KOPT-K1 (cell line): Measurements from ENCODE around the gene UBAP2L.
"Not testable (repeated sequence)": the region's sequence is repeated elsewhere in the genome, so short reads cannot be mapped to it uniquely, and the experiment has no call there.

Source experiments
- H3K27ac ChIP-seq: fragments of 200-600 bp; sonication (generic); 2 replicates; pipeline ENCODE4 v1.5.1; 2016; ENCODE audit warnings: antibody characterized with exemption, mild to moderate bottlenecking, low read depth, low read length; ENCODE audit not compliant: poor library complexity, severe bottlenecking
- H3K36me3 ChIP-seq: fragments of 200-600 bp; sonication (generic); 2 replicates; pipeline ENCODE4 v1.5.1; 2017; ENCODE audit warnings: antibody characterized with exemption, mild to moderate bottlenecking, low read length, moderate library complexity; ENCODE audit not compliant: insufficient read depth
- H3K9me3 ChIP-seq: fragments of 200-600 bp; sonication (generic); 2 replicates; pipeline ENCODE4 v1.5.1; 2017; ENCODE audit warnings: antibody characterized with exemption, low read length, mild to moderate bottlenecking; ENCODE audit not compliant: insufficient read depth, poor library complexity, severe bottlenecking

Gene UBAP2L

GRCh38 chr1:154258784-154259183, 38.0 kb downstream of the UBAP2L start:
- peaks cover 100% of the 10 kb centered on the region for H3K36me3 ChIP-seq
- H3K9me3 ChIP-seq, result no peaks in the 10 kb centered on the region
- H3K27ac ChIP-seq, result no peak overlapping the region

- H3K36me3 ChIP-seq, result peaks cover 100% of the 10 kb centered on the region
Observed at GRCh38 chr1:154260127-154260526, 39.4 kb downstream of the UBAP2L start.

GRCh38 chr1:154263465-154264332, 42.9 kb downstream of the UBAP2L start:
- no peak overlapping the region for H3K27ac ChIP-seq
- no peaks in the 10 kb centered on the region for H3K9me3 ChIP-seq
- H3K36me3 ChIP-seq, result peaks cover 97% of the 10 kb centered on the region

More at GRCh38 chr1:154260127-154260526, 39.4 kb downstream of the UBAP2L start:
- Histone ChIP-seq H3K27ac (no peak overlapping the region), H3K9me3 (no peaks in the 10 kb centered on the region)

- Histone ChIP-seq H3K9me3 (no peaks in the 10 kb centered on the region), H3K36me3 (peaks cover 97% of the 10 kb centered on the region), H3K27ac (no peak overlapping the region)
Observed at GRCh38 chr1:154264454-154264853, 43.7 kb downstream of the UBAP2L start.

GRCh38 chr1:154265586-154265985, 44.8 kb downstream of the UBAP2L start:
- H3K36me3 ChIP-seq, result peaks cover 97% of the 10 kb centered on the region
- H3K27ac ChIP-seq, result no peak overlapping the region
- H3K9me3 ChIP-seq, result no peaks in the 10 kb centered on the region

GRCh38 chr1:154270833-154271232, 50.1 kb downstream of the UBAP2L start:
- Histone ChIP-seq H3K36me3 (peaks cover 69% of the 10 kb centered on the region), H3K27ac (no peak overlapping the region), H3K9me3 (no peaks in the 10 kb centered on the region)

GRCh38 chr1:154272217-154272998, 51.7 kb downstream of the UBAP2L start, which contains the start of gene HAX1:
Gene HAX1 (plus strand): TSS chr1:154272629. CDS start chr1:154272724, 95 bp downstream.
- Histone ChIP-seq H3K27ac (peak within 1 kb of the TSS; percentile 79), H3K9me3 (no peaks in the 10 kb centered on the region), H3K36me3 (peaks cover 60% of the 10 kb centered on the region)

GRCh38 chr1:154272999-154273563, 52.3 kb downstream of the UBAP2L start:
- Histone ChIP-seq H3K36me3 (peaks cover 53% of the 10 kb centered on the region), H3K9me3 (no peaks in the 10 kb centered on the region), H3K27ac (peak overlapping the region; percentile 79)

- no peaks in the 10 kb centered on the region for H3K9me3 ChIP-seq
- H3K36me3 ChIP-seq, result peaks cover 24% of the 10 kb centered on the region
- H3K27ac ChIP-seq, result no peak overlapping the region
Observed at GRCh38 chr1:154276797-154277196, 56.0 kb downstream of the UBAP2L start.

GRCh38 chr1:154287591-154287990, 66.8 kb downstream of the UBAP2L start:
- H3K36me3 ChIP-seq, H3K27ac ChIP-seq, H3K9me3 ChIP-seq: not testable (repeated sequence)

GRCh38 chr1:154288661-154289060, 67.9 kb downstream of the UBAP2L start:
- H3K36me3 ChIP-seq, result no peaks in the 10 kb centered on the region
- H3K9me3 ChIP-seq, result no peaks in the 10 kb centered on the region
- H3K27ac ChIP-seq, result no peak overlapping the region

GRCh38 chr1:154290921-154291320, 70.2 kb downstream of the UBAP2L start:
- H3K27ac ChIP-seq, result no peak overlapping the region
- H3K36me3 ChIP-seq, result no peaks in the 10 kb centered on the region
- peaks cover 16% of the 10 kb centered on the region for H3K9me3 ChIP-seq

GRCh38 chr1:154295408-154296235, 74.9 kb downstream of the UBAP2L start:
- Histone ChIP-seq H3K9me3 (peaks cover 18% of the 10 kb centered on the region), H3K36me3 (no peaks in the 10 kb centered on the region), H3K27ac (no peak overlapping the region)

- Histone ChIP-seq H3K9me3 (no peaks in the 10 kb centered on the region), H3K27ac (no peak overlapping the region), H3K36me3 (no peaks in the 10 kb centered on the region)
Observed at GRCh38 chr1:154301582-154301981, 80.8 kb downstream of the UBAP2L start.
